Measurements from ENCODE around the gene HK1.

The HK1 gene

DNA sequence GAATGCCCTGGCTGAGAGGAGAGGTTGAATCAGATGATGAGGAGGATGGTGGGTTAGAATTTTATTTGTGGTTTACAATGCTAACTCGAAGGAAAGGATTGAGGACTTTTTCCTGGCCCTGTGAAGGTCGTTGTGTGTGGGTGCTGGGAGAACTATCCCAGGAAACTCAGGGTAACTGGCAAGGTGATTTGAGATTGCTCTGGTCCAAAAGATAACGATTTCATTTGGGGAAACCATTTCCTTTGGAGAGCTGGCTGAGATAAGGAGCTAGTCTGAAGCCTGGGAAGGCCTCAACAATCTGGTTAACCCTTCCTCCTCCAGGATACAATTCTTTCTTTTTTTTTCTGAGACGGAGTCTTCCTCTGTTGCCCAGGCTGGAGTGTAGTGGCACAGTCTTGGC lies 33.0 kb downstream of the HK1 start:
- ChIA-PET POLR2A (no interaction called here), CTCF (interaction anchor here (0.5 kb wide), 1 partner anchor 169 kb away, joined by 3 read pairs; no protein-coding TSS in a partner anchor)
- TF ChIP-seq, protein P1, sequence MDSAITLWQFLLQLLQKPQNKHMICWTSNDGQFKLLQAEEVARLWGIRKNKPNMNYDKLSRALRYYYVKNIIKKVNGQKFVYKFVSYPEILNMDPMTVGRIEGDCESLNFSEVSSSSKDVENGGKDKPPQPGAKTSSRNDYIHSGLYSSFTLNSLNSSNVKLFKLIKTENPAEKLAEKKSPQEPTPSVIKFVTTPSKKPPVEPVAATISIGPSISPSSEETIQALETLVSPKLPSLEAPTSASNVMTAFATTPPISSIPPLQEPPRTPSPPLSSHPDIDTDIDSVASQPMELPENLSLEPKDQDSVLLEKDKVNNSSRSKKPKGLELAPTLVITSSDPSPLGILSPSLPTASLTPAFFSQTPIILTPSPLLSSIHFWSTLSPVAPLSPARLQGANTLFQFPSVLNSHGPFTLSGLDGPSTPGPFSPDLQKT (IDR thresholded peaks at IDR 0.05; ENCODE audit: borderline replicate concordance, low read depth, low read length), result no peak
- TF ChIP-seq, protein P2, sequence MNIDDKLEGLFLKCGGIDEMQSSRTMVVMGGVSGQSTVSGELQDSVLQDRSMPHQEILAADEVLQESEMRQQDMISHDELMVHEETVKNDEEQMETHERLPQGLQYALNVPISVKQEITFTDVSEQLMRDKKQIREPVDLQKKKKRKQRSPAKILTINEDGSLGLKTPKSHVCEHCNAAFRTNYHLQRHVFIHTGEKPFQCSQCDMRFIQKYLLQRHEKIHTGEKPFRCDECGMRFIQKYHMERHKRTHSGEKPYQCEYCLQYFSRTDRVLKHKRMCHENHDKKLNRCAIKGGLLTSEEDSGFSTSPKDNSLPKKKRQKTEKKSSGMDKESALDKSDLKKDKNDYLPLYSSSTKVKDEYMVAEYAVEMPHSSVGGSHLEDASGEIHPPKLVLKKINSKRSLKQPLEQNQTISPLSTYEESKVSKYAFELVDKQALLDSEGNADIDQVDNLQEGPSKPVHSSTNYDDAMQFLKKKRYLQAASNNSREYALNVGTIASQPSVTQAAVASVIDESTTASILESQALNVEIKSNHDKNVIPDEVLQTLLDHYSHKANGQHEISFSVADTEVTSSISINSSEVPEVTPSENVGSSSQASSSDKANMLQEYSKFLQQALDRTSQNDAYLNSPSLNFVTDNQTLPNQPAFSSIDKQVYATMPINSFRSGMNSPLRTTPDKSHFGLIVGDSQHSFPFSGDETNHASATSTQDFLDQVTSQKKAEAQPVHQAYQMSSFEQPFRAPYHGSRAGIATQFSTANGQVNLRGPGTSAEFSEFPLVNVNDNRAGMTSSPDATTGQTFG (tag by site-specific recombination; IDR thresholded peaks at IDR 0.05; ENCODE audit: borderline replicate concordance), result no peak
- TF ChIP-seq, protein P3, sequence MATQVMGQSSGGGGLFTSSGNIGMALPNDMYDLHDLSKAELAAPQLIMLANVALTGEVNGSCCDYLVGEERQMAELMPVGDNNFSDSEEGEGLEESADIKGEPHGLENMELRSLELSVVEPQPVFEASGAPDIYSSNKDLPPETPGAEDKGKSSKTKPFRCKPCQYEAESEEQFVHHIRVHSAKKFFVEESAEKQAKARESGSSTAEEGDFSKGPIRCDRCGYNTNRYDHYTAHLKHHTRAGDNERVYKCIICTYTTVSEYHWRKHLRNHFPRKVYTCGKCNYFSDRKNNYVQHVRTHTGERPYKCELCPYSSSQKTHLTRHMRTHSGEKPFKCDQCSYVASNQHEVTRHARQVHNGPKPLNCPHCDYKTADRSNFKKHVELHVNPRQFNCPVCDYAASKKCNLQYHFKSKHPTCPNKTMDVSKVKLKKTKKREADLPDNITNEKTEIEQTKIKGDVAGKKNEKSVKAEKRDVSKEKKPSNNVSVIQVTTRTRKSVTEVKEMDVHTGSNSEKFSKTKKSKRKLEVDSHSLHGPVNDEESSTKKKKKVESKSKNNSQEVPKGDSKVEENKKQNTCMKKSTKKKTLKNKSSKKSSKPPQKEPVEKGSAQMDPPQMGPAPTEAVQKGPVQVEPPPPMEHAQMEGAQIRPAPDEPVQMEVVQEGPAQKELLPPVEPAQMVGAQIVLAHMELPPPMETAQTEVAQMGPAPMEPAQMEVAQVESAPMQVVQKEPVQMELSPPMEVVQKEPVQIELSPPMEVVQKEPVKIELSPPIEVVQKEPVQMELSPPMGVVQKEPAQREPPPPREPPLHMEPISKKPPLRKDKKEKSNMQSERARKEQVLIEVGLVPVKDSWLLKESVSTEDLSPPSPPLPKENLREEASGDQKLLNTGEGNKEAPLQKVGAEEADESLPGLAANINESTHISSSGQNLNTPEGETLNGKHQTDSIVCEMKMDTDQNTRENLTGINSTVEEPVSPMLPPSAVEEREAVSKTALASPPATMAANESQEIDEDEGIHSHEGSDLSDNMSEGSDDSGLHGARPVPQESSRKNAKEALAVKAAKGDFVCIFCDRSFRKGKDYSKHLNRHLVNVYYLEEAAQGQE (tag by site-specific recombination; IDR thresholded peaks at IDR 0.05), result no peak
- TF ChIP-seq, protein P4, sequence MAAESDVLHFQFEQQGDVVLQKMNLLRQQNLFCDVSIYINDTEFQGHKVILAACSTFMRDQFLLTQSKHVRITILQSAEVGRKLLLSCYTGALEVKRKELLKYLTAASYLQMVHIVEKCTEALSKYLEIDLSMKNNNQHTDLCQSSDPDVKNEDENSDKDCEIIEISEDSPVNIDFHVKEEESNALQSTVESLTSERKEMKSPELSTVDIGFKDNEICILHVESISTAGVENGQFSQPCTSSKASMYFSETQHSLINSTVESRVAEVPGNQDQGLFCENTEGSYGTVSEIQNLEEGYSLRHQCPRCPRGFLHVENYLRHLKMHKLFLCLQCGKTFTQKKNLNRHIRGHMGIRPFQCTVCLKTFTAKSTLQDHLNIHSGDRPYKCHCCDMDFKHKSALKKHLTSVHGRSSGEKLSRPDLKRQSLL (tag by site-specific recombination; IDR thresholded peaks at IDR 0.05), result no peak
- no peak for TF ChIP-seq ZBTB48 (tag by site-specific recombination; IDR thresholded peaks at IDR 0.05)
- TF ChIP-seq ZNF843 (tag by site-specific recombination; IDR thresholded peaks at IDR 0.05), result no peak
- no peak for TF ChIP-seq ZNF785 (tag by site-specific recombination; IDR thresholded peaks at IDR 0.05)
- TF ChIP-seq, protein P5, sequence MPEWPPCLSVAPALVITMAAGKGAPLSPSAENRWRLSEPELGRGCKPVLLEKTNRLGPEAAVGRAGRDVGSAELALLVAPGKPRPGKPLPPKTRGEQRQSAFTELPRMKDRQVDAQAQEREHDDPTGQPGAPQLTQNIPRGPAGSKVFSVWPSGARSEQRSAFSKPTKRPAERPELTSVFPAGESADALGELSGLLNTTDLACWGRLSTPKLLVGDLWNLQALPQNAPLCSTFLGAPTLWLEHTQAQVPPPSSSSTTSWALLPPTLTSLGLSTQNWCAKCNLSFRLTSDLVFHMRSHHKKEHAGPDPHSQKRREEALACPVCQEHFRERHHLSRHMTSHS (tag by site-specific recombination; IDR thresholded peaks at IDR 0.05), result no peak
- no peak for TF ChIP-seq ZNF571 (tag by site-specific recombination; IDR thresholded peaks at IDR 0.05)
- TF ChIP-seq ZNF341 (tag by site-specific recombination; IDR thresholded peaks at IDR 0.05; ENCODE audit: low read depth), result no peak
- TF ChIP-seq ZNF221 (tag by site-specific recombination; IDR thresholded peaks at IDR 0.05; ENCODE audit: borderline replicate concordance), result no peak
- no peak for TF ChIP-seq ZNF354C (tag by site-specific recombination; IDR thresholded peaks at IDR 0.05; ENCODE audit: borderline replicate concordance, low read depth)
- TF ChIP-seq ZNF701 (tag by site-specific recombination; IDR thresholded peaks at IDR 0.05), result no peak
- TF ChIP-seq, protein P6, sequence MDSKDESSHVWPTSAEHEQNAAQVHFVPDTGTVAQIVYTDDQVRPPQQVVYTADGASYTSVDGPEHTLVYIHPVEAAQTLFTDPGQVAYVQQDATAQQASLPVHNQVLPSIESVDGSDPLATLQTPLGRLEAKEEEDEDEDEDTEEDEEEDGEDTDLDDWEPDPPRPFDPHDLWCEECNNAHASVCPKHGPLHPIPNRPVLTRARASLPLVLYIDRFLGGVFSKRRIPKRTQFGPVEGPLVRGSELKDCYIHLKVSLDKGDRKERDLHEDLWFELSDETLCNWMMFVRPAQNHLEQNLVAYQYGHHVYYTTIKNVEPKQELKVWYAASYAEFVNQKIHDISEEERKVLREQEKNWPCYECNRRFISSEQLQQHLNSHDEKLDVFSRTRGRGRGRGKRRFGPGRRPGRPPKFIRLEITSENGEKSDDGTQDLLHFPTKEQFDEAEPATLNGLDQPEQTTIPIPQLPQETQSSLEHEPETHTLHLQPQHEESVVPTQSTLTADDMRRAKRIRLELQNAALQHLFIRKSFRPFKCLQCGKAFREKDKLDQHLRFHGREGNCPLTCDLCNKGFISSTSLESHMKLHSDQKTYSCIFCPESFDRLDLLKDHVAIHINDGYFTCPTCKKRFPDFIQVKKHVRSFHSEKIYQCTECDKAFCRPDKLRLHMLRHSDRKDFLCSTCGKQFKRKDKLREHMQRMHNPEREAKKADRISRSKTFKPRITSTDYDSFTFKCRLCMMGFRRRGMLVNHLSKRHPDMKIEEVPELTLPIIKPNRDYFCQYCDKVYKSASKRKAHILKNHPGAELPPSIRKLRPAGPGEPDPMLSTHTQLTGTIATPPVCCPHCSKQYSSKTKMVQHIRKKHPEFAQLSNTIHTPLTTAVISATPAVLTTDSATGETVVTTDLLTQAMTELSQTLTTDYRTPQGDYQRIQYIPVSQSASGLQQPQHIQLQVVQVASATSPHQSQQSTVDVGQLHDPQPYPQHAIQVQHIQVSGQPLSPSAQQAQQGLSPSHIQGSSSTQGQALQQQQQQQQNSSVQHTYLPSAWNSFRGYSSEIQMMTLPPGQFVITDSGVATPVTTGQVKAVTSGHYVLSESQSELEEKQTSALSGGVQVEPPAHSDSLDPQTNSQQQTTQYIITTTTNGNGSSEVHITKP (tag by site-specific recombination; IDR thresholded peaks at IDR 0.05), result no peak
- TF ChIP-seq ZBTB7A (tag by site-specific recombination; IDR thresholded peaks at IDR 0.05; ENCODE audit: low read depth), result no peak
- no peak for TF ChIP-seq BCL11B (tag by site-specific recombination; IDR thresholded peaks at IDR 0.05; ENCODE audit: low read depth)
- TF ChIP-seq ZNF837 (tag by site-specific recombination; IDR thresholded peaks at IDR 0.05), result no peak
- no peak for TF ChIP-seq ZNF37A (tag by site-specific recombination; IDR thresholded peaks at IDR 0.05)
- no peak for TF ChIP-seq ZNF10 (tag by site-specific recombination; IDR thresholded peaks at IDR 0.05)
- Histone ChIP-seq H3K4me1 (ENCODE audit: control insufficient read depth, insufficient read depth, low read length) (no peaks in the 10 kb centered on the region), H3K4me3 (ENCODE audit: low read depth, low read length) (no peak overlapping the region), H3K27ac (ENCODE audit: extremely low read depth, low read depth, low read length) (no peak overlapping the region), H3K36me3 (ENCODE audit: control insufficient read depth in 2 of 2, insufficient read depth in 1 of 2, low read length in 2 of 2) (no peaks in the 10 kb centered on the region), H3K9me3 (ENCODE audit: control insufficient read depth, insufficient read depth, low read depth, low read length) (no peaks in the 10 kb centered on the region)

All from HEK293 (cell line).